CD1c-positive myeloid dendritic cell (primary cell): ENCODE measurements around the gene SLCO2A1.

ENCODE experiments used
- DNase-seq: peaks from one replicate; pipeline ENCODE4 v3.0.0-alpha.2; 2016; ENCODE audit errors: extremely low spot score

Gene SLCO2A1

GRCh38 chr3:133933097-133934024, 96.4 kb downstream of the SLCO2A1 start:
- no peak for DNase-seq

- DNase-seq = no peak
These were observed 97.7 kb downstream of the SLCO2A1 start for GRCh38 chr3:133932009-133932408.

GRCh38 chr3:133931084-133931483, 98.6 kb downstream of the SLCO2A1 start:
- DNase-seq = no peak

GRCh38 chr3:133930341-133930933, 99.3 kb downstream of the SLCO2A1 start:
- DNase-seq = peak; percentile 22

GRCh38 chr3:133928903-133929607, 100.7 kb downstream of the SLCO2A1 start:
- no peak for DNase-seq

- no peak for DNase-seq
These were observed 101.4 kb downstream of the SLCO2A1 start for GRCh38 chr3:133928136-133928893.

GRCh38 chr3:133927540-133928066, 102.1 kb downstream of the SLCO2A1 start:
- DNase-seq = peak; percentile 82

- no peak for DNase-seq
These were observed 102.8 kb downstream of the SLCO2A1 start for GRCh38 chr3:133926736-133927539.

GRCh38 chr3:133925960-133926735, 103.6 kb downstream of the SLCO2A1 start:
- no peak for DNase-seq

GRCh38 chr3:133924041-133924440, 105.7 kb downstream of the SLCO2A1 start:
- no peak for DNase-seq

- no peak for DNase-seq
These were observed 108.1 kb downstream of the SLCO2A1 start for GRCh38 chr3:133921592-133921991.

GRCh38 chr3:133917144-133917543, 112.6 kb downstream of the SLCO2A1 start:
- DNase-seq = no peak

GRCh38 chr3:133915685-133916658, 113.8 kb downstream of the SLCO2A1 start:
- no peak for DNase-seq

- DNase-seq = no peak
These were observed 114.7 kb downstream of the SLCO2A1 start for GRCh38 chr3:133914839-133915600.

- no peak for DNase-seq
These were observed 119.3 kb downstream of the SLCO2A1 start for GRCh38 chr3:133910422-133910821.

GRCh38 chr3:133905376-133905775, 124.3 kb downstream of the SLCO2A1 start:
- DNase-seq = no peak

GRCh38 chr3:133901847-133902246, 127.9 kb downstream of the SLCO2A1 start:
- no peak for DNase-seq

- DNase-seq = no peak
These were observed 128.6 kb downstream of the SLCO2A1 start for GRCh38 chr3:133901083-133901482.
